Right lobe of liver (tissue), 4 donors: ENCODE data around the gene C1QTNF1.

Experiments used
- POLR2A ChIP-seq: fragments of 450-650 bp; IDR thresholded peaks from one replicate; pipeline ENCODE4 v1.6.1; 2017; ENCODE audit warnings: antibody characterized with exemption, mild to moderate bottlenecking
- TF ChIP-seq, protein P1 (sequence below), 4 donors: fragments of 200-600 bp in 3 of 4; fragments of 450-650 bp in 1 of 4; IDR thresholded peaks; one replicate each; pipeline versions ENCODE4 v1.5.1 to v1.8.0; 2016 to 2022; ENCODE audit warnings: antibody characterized with exemption in 4 of 4, mild to moderate bottlenecking in 2 of 4
- donor health status: DM: no; HTN: no; CAD: no.
- donor health status: DM: no; HTN: no; CAD: no.
- donor health status: DM: no; HTN: yes; CAD: no.

DNA sequence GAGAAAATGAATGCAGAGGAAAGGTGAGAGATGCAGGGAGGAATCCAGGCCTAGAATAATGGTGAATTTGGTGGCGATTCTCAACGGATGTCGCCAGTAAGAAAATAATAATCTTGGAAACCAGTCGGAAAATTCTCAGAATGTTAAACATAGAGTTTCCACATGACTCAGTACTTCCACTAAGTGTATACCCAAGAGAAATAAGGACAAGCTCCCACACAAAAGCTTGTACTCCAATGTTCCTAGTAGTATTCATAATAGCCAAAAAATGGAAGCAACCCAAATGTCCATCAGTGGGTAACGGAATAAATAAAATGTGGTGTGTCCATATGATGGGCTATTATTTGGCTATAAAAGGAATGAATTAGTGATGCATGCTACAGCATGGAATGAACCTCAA lies 31.2 kb downstream of the C1QTNF1 start:
- TF ChIP-seq, protein P1, sequence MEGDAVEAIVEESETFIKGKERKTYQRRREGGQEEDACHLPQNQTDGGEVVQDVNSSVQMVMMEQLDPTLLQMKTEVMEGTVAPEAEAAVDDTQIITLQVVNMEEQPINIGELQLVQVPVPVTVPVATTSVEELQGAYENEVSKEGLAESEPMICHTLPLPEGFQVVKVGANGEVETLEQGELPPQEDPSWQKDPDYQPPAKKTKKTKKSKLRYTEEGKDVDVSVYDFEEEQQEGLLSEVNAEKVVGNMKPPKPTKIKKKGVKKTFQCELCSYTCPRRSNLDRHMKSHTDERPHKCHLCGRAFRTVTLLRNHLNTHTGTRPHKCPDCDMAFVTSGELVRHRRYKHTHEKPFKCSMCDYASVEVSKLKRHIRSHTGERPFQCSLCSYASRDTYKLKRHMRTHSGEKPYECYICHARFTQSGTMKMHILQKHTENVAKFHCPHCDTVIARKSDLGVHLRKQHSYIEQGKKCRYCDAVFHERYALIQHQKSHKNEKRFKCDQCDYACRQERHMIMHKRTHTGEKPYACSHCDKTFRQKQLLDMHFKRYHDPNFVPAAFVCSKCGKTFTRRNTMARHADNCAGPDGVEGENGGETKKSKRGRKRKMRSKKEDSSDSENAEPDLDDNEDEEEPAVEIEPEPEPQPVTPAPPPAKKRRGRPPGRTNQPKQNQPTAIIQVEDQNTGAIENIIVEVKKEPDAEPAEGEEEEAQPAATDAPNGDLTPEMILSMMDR (IDR thresholded peaks at IDR 0.05), result no peak
- no peak for TF ChIP-seq POLR2A
